ENCODE data around the gene GMDS. TPM values are rescaled to one million over a fixed set of nuclear protein-coding genes. Genes with fewer than 3 reads are reported as not detected.

GMDS gene
- total RNA-seq, 2 experiments from 2014 or later, result 13.9 to 16.4 TPM

DNA sequence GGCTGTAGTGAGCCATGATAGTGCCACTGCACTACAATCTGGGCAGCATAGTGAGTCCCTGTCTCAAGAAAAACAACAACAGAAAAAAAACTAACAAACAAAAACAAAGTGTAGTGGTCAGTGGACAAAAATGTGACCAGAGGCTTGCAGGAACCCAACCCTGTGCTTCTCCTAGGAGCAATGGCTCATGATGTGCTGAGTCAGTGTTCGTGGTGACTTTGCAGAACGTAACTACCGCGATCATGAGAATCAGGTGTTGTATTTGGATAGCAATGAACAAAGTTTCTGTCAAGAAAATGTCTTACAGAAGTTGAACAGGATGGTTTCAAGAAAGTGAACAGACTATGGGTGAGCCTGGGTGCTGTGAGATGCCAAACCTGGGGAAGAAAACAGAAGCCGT, 654.2 kb downstream of the GMDS start:
- DNase-seq (no peak), ATAC-seq (ENCODE audit: poor library complexity) (no peak)
- H3K9me3 Mint-ChIP-seq, result no peaks in the 10 kb centered on the region
- peaks cover 40% of the 10 kb centered on the region for H3K27me3 Mint-ChIP-seq
- CTCF ChIA-PET, result no interaction called here
- no peak overlapping the region for H3K27ac Mint-ChIP-seq
- no peak overlapping the region for H3K27ac ChIP-seq (ENCODE audit: low read depth in 1 of 2, low read length in 2 of 2)
- H3K4me3 Mint-ChIP-seq, result no peak overlapping the region
- no peaks in the 10 kb centered on the region for H3K36me3 Mint-ChIP-seq (ENCODE audit: low read depth)
- no peaks in the 10 kb centered on the region for H3K9me3 ChIP-seq (ENCODE audit: control insufficient read depth in 1 of 2, insufficient read depth in 1 of 2, low read length in 2 of 2)
- TF ChIP-seq, protein P1, sequence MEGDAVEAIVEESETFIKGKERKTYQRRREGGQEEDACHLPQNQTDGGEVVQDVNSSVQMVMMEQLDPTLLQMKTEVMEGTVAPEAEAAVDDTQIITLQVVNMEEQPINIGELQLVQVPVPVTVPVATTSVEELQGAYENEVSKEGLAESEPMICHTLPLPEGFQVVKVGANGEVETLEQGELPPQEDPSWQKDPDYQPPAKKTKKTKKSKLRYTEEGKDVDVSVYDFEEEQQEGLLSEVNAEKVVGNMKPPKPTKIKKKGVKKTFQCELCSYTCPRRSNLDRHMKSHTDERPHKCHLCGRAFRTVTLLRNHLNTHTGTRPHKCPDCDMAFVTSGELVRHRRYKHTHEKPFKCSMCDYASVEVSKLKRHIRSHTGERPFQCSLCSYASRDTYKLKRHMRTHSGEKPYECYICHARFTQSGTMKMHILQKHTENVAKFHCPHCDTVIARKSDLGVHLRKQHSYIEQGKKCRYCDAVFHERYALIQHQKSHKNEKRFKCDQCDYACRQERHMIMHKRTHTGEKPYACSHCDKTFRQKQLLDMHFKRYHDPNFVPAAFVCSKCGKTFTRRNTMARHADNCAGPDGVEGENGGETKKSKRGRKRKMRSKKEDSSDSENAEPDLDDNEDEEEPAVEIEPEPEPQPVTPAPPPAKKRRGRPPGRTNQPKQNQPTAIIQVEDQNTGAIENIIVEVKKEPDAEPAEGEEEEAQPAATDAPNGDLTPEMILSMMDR (IDR thresholded peaks at IDR 0.05), result no peak
- POLR2A ChIA-PET, result no interaction called here
- no peaks in the 10 kb centered on the region for H3K36me3 ChIP-seq (ENCODE audit: insufficient read depth, low read length)
- H3K4me1 Mint-ChIP-seq (ENCODE audit: low read depth), result peaks cover 7% of the 10 kb centered on the region
- intact Hi-C loops (cut with DNase I, micrococcal nuclease), result no loop called here
- peaks cover 6% of the 10 kb centered on the region for H3K4me1 ChIP-seq (ENCODE audit: insufficient read depth, low read length)
- no peak overlapping the region for H3K4me3 ChIP-seq (ENCODE audit: low read length)
- H3K27me3 ChIP-seq (ENCODE audit: control insufficient read depth in 1 of 2, insufficient read depth in 2 of 2, low read length in 2 of 2), result peaks cover 8 to 17% of the 10 kb centered on the region in 2 experiments

DNA sequence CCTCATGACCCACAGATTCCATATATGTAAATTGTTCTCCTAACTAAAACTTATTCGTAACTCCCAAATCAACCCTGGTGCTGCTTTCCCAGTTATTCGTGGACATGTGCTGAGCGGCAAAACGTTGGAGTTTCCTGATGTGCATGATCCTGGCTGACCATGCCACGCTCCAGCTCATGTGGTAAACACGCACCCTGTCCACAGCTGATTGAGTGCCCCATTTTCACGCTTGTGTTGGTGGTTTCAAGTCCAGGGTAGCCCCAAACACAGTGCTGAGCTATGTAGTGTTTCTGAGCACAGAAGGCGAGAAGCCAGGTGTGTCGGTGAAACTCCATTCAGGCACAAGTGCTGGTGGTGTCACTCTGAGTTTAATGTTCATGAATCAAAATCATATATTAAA, 654.8 kb downstream of the GMDS start:
- no peaks in the 10 kb centered on the region for H3K9me3 ChIP-seq (ENCODE audit: control insufficient read depth in 1 of 2, insufficient read depth in 1 of 2, low read length in 2 of 2)
- ATAC-seq (ENCODE audit: poor library complexity) (no peak), DNase-seq (no peak)
- TF ChIP-seq, protein P1 (IDR thresholded peaks at IDR 0.05), result no peak
- ChIA-PET POLR2A (no interaction called here), CTCF (no interaction called here)
- Mint-ChIP-seq H3K36me3 (ENCODE audit: low read depth) (no peaks in the 10 kb centered on the region), H3K27ac (no peak overlapping the region), H3K4me3 (no peak overlapping the region), H3K4me1 (ENCODE audit: low read depth) (peaks cover 4% of the 10 kb centered on the region), H3K27me3 (peaks cover 37% of the 10 kb centered on the region), H3K9me3 (no peaks in the 10 kb centered on the region)
- intact Hi-C loops (cut with DNase I, micrococcal nuclease), result no loop called here
- no peak overlapping the region for H3K27ac ChIP-seq (ENCODE audit: low read depth in 1 of 2, low read length in 2 of 2)
- no peak overlapping the region for H3K4me3 ChIP-seq (ENCODE audit: low read length)
- no peaks in the 10 kb centered on the region for H3K36me3 ChIP-seq (ENCODE audit: insufficient read depth, low read length)
- no peaks in the 10 kb centered on the region for H3K4me1 ChIP-seq (ENCODE audit: insufficient read depth, low read length)
- peaks cover 3 to 11% of the 10 kb centered on the region in 2 experiments for H3K27me3 ChIP-seq (ENCODE audit: control insufficient read depth in 1 of 2, insufficient read depth in 2 of 2, low read length in 2 of 2)

DNA sequence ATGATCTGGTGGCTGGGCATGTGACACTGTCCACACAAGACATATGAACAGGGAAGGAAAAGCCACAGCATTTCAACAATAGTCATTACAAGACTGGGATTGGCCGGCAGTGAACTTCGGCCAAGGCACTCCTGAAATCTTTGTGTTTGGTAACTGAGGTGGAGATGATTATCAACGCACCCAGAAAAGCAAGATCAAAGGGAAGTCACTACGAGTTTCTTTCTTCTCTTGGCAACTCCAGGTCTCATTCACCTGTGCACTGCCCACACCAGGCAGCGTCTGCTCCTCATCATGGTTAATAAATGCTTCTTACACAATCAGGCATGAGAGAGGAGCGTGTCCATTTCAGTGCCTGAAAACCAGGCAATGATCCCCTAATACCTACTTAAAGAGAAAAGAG, 656.2 kb downstream of the GMDS start:
- H3K36me3 ChIP-seq (ENCODE audit: insufficient read depth, low read length), result no peaks in the 10 kb centered on the region
- no peaks in the 10 kb centered on the region for H3K9me3 ChIP-seq (ENCODE audit: control insufficient read depth in 1 of 2, insufficient read depth in 1 of 2, low read length in 2 of 2)
- H3K4me3 ChIP-seq (ENCODE audit: low read length), result no peak overlapping the region
- CTCF ChIA-PET, result no interaction called here
- H3K27ac Mint-ChIP-seq, result no peak overlapping the region
- no peaks in the 10 kb centered on the region for H3K9me3 Mint-ChIP-seq
- H3K27me3 Mint-ChIP-seq, result peaks cover 32% of the 10 kb centered on the region
- H3K4me3 Mint-ChIP-seq, result no peak overlapping the region
- H3K4me1 Mint-ChIP-seq (ENCODE audit: low read depth), result no peaks in the 10 kb centered on the region
- no peaks in the 10 kb centered on the region for H3K27me3 ChIP-seq (ENCODE audit: control insufficient read depth in 1 of 2, insufficient read depth in 2 of 2, low read length in 2 of 2)
- POLR2A ChIA-PET, result no interaction called here
- H3K36me3 Mint-ChIP-seq (ENCODE audit: low read depth), result no peaks in the 10 kb centered on the region
- H3K4me1 ChIP-seq (ENCODE audit: insufficient read depth, low read length), result no peaks in the 10 kb centered on the region
- H3K27ac ChIP-seq (ENCODE audit: low read depth in 1 of 2, low read length in 2 of 2), result no peak overlapping the region
- ATAC-seq (ENCODE audit: poor library complexity) (no peak), DNase-seq (no peak)
- TF ChIP-seq, protein P1 (IDR thresholded peaks at IDR 0.05), result no peak
- intact Hi-C loops (cut with DNase I, micrococcal nuclease), result no loop called here

All from CD4-positive, alpha-beta T cell (primary cell).